OCI-LY7 (cell line): ENCODE measurements around the gene FN1. TPM values are rescaled to one million over a fixed set of nuclear protein-coding genes. Genes with fewer than 3 reads are reported as not detected.

Source experiments
- BruUV-seq: library from RNA; stranded (reverse); fragments of 400-500 nt; replicated peaks from 2 replicates; lab custom pipeline; 2021; lab: Mats Ljungman, UMichigan
- CTCF ChIA-PET: fragments of 300-600 bp; sonication (Branson Sonifier 250); formaldehyde crosslinking; loops from one replicate; lab custom pipeline; 2022; ENCODE audit warnings: antibody characterized with exemption; ENCODE audit not compliant: unreplicated experiment; lab: Charles Lee
- POLR2A ChIA-PET: fragments of 300-600 bp; sonication (Branson Sonifier 250); formaldehyde crosslinking; loops from one replicate; lab custom pipeline; 2022; ENCODE audit warnings: antibody characterized with exemption; lab: Charles Lee
- DNase-seq: peaks from one replicate; pipeline ENCODE4 v3.0.0-alpha.2; 2015; ENCODE audit warnings: low spot score
- H2AFZ ChIP-seq: fragments of 200-600 bp; sonication (generic), shearing (Covaris generic); 2 replicates; pipeline ENCODE4 v1.6.1; 2014; ENCODE audit warnings: mild to moderate bottlenecking, antibody characterized with exemption, low read length, moderate library complexity
- H3K27ac ChIP-seq: fragments of 200-600 bp; sonication (generic); 2 replicates; pipeline ENCODE4 v1.5.1; 2014; ENCODE audit warnings: mixed run types, low read depth, mild to moderate bottlenecking, moderate library complexity, low read length, inconsistent platforms; ENCODE audit not compliant: poor library complexity, severe bottlenecking
- H3K36me3 ChIP-seq: fragments of 200-600 bp; sonication (generic); 2 replicates; pipeline ENCODE4 v1.6.1; 2014; ENCODE audit warnings: mild to moderate bottlenecking, antibody characterized with exemption, low read length, moderate library complexity, mixed read lengths; ENCODE audit not compliant: insufficient read depth
- H3K4me1 ChIP-seq: fragments of 200-600 bp; sonication (generic); 2 replicates; pipeline ENCODE4 v1.5.1; 2014; ENCODE audit warnings: mild to moderate bottlenecking, low read length; ENCODE audit not compliant: insufficient read depth, poor library complexity, severe bottlenecking
- H3K4me2 ChIP-seq: fragments of 200-600 bp; sonication (generic); 2 replicates; pipeline ENCODE4 v1.6.1; 2014; ENCODE audit warnings: mild to moderate bottlenecking, low read length
- H3K4me3 ChIP-seq: fragments of 200-600 bp; sonication (generic); 2 replicates; pipeline ENCODE4 v1.5.1; 2014; ENCODE audit warnings: mild to moderate bottlenecking, low read depth, low read length; ENCODE audit not compliant: poor library complexity, severe bottlenecking
- H3K79me2 ChIP-seq: fragments of 200-600 bp; sonication (generic); 2 replicates; pipeline ENCODE4 v1.6.1; 2016; ENCODE audit warnings: low read depth, mild to moderate bottlenecking, low read length, moderate library complexity, mixed read lengths; ENCODE audit not compliant: insufficient read depth
- H3K9me2 ChIP-seq: fragments of 200-600 bp; sonication (generic); 2 replicates; pipeline ENCODE4 v1.6.1; 2016; ENCODE audit warnings: mild to moderate bottlenecking, low read length, mixed read lengths; ENCODE audit not compliant: insufficient read depth
- H3K9me3 ChIP-seq: fragments of 200-600 bp; sonication (generic); 2 replicates; pipeline ENCODE4 v1.6.1; 2014; ENCODE audit warnings: mild to moderate bottlenecking, mixed run types, low read length, mixed read lengths
- H4K20me1 ChIP-seq: fragments of 200-600 bp; sonication (generic); 2 replicates; pipeline ENCODE4 v1.6.1; 2014; ENCODE audit warnings: mild to moderate bottlenecking, antibody characterized with exemption, low read length, moderate library complexity, mixed read lengths; ENCODE audit not compliant: insufficient read depth
- EZH2phosphoT487 ChIP-seq: fragments of 200-600 bp; sonication (generic); IDR thresholded peaks from 2 replicates; pipeline ENCODE4 v1.6.1; 2018; ENCODE audit warnings: low read depth, borderline replicate concordance, mild to moderate bottlenecking, mixed run types, antibody characterized with exemption, low read length, moderate library complexity, mixed read lengths
- intact Hi-C: fragments of 100-400 bp; cut with micrococcal nuclease; formaldehyde crosslinking; loops from one replicate; pipeline ENCODE4 v1.10.0; 2022; ENCODE audit not compliant: unreplicated experiment
- total RNA-seq, 2 experiments: library from RNA; depleted of rRNA in 1 of 2; stranded (reverse); fragments of >200 nt in 1 of 2; shearing (Covaris generic) in 1 of 2; gene quantifications; 2 replicates each; pipeline ENCODE4 v1.2.3, GENCODE V29; 2014 to 2022
- TF ChIP-seq, protein P1 (sequence below): fragments of 200-600 bp; sonication (generic); conservative IDR thresholded peaks from 2 replicates; pipeline ENCODE4 v1.5.1; 2014; ENCODE audit warnings: mild to moderate bottlenecking, antibody characterized with exemption, low read length, moderate library complexity, mixed read lengths

The FN1 gene
- total RNA-seq, 2 experiments from 2014 or later = 1.3 TPM; not detected in 1

DNA sequence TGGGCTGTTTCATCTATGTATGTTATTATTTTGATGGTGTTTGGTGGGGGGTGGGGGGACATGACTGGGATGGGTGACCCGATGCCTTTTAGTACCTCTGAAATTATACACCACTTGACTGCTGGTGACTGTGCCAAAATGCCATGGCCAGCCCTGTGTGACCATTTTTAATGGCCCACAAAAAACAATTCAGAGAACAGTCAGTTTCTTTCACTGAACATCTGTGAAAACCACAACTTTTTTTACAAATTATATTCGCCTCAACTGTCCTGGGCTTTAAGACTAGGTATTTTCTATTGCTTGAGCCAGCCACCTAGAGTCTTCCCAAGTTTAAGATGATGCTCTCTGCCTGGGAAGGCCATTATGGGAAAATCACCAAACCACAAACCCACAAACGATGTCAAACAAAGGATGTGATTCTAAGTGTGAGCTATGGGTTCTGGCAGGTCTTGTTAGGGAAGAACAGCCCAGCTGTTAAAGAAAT, 33.9 kb downstream of the FN1 start:
- intact Hi-C loops = no loop called here
- no peaks in the 10 kb centered on the region for H3K79me2 ChIP-seq
- no TSS peak for BruUV-seq
- POLR2A ChIA-PET = interaction anchor here (0.6 kb wide), 1 partner anchor 12 kb away, joined by 5 read pairs; no protein-coding TSS in a partner anchor
- no peak for TF ChIP-seq EZH2phosphoT487
- H3K36me3 ChIP-seq = no peaks in the 10 kb centered on the region
- H3K4me3 ChIP-seq = no peak overlapping the region
- H4K20me1 ChIP-seq = no peaks in the 10 kb centered on the region
- CTCF ChIA-PET = no interaction called here
- no peaks in the 10 kb centered on the region for H3K9me3 ChIP-seq
- no peaks in the 10 kb centered on the region for H3K9me2 ChIP-seq
- no peak overlapping the region for H3K4me2 ChIP-seq
- no peak overlapping the region for H3K27ac ChIP-seq
- no peak overlapping the region for H2AFZ ChIP-seq
- H3K4me1 ChIP-seq = no peaks in the 10 kb centered on the region
- DNase-seq = no peak

DNA sequence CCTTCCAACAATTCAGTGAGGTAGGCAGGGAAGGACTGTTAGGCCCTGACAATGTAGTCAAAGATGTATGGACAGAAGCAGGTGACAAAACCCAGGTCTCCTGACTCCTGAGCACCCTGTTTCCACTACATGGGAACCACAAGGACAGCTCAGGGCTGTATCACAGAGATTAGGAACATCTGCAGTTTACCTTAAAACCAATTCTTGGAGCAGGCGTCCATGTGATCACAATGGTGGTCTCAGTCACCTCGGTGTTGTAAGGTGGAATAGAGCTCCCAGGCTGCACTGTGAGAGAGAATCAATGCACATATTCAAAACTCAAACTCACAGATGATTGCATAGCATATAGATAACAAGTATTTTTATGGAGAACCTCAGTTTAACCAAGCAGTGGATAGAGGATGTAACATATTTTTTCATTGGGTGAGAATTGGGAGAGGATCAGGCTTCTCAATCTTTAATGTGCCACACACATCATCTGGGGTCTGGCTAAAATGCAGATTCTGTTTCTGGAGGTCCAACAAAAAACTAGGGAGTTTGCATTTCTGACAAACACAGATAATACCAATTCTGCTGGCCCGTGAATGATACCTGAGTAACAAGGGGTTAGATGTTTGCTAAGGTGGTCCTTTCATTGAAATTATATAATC, 36.7 kb downstream of the FN1 start:
- ChIA-PET CTCF (no interaction called here), POLR2A (no interaction called here)
- H3K27ac ChIP-seq = no peak overlapping the region
- H3K9me3 ChIP-seq = no peaks in the 10 kb centered on the region
- H4K20me1 ChIP-seq = no peaks in the 10 kb centered on the region
- H2AFZ ChIP-seq = no peak overlapping the region
- no peak overlapping the region for H3K4me3 ChIP-seq
- H3K9me2 ChIP-seq = no peaks in the 10 kb centered on the region
- BruUV-seq = no TSS peak
- H3K79me2 ChIP-seq = no peaks in the 10 kb centered on the region
- DNase-seq = no peak
- intact Hi-C loops = no loop called here
- TF ChIP-seq, protein P1, sequence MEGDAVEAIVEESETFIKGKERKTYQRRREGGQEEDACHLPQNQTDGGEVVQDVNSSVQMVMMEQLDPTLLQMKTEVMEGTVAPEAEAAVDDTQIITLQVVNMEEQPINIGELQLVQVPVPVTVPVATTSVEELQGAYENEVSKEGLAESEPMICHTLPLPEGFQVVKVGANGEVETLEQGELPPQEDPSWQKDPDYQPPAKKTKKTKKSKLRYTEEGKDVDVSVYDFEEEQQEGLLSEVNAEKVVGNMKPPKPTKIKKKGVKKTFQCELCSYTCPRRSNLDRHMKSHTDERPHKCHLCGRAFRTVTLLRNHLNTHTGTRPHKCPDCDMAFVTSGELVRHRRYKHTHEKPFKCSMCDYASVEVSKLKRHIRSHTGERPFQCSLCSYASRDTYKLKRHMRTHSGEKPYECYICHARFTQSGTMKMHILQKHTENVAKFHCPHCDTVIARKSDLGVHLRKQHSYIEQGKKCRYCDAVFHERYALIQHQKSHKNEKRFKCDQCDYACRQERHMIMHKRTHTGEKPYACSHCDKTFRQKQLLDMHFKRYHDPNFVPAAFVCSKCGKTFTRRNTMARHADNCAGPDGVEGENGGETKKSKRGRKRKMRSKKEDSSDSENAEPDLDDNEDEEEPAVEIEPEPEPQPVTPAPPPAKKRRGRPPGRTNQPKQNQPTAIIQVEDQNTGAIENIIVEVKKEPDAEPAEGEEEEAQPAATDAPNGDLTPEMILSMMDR = no peak
- no peak for TF ChIP-seq EZH2phosphoT487
- no peak overlapping the region for H3K4me2 ChIP-seq
- H3K36me3 ChIP-seq = no peaks in the 10 kb centered on the region
- no peaks in the 10 kb centered on the region for H3K4me1 ChIP-seq

DNA sequence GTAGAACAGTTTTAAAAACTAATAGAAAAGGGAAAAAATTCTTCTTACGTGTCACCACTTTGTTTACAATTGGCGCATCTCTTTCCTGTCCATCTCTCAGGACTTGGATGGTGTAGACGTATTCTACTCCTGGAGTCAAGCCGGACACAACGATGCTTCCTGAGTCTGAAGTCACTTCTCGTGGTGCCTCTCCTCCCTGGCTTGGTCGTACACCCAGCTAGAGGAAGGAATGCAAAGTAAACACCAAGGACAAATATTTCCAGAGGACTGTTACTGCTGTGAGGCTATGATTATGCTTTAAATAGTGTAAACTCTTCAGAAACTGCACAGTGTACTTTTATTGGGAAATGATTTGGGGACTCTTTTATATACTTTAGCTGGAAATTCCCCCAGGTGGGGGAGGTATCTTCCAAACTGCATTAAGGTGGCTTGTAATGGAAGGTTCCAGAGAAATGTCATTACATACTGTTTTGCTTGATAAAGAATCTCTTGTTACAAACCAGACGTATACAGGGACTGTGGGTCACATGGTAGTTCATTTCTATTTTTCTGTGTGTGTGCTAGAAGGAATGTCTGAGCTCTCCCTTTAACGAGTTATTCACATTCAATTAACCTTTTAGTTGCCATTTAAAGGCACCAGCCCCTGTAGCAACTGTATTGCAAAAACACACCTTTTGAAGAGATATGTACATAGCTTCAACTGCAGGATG, 38.1 kb downstream of the FN1 start:
- CTCF ChIA-PET = no interaction called here
- H3K27ac ChIP-seq = no peak overlapping the region
- H3K79me2 ChIP-seq = no peaks in the 10 kb centered on the region
- no peak overlapping the region for H3K4me3 ChIP-seq
- no TSS peak for BruUV-seq
- H3K9me3 ChIP-seq = no peaks in the 10 kb centered on the region
- H3K4me1 ChIP-seq = no peaks in the 10 kb centered on the region
- no peak overlapping the region for H2AFZ ChIP-seq
- H4K20me1 ChIP-seq = no peaks in the 10 kb centered on the region
- H3K4me2 ChIP-seq = no peak overlapping the region
- no peaks in the 10 kb centered on the region for H3K36me3 ChIP-seq
- no peaks in the 10 kb centered on the region for H3K9me2 ChIP-seq
- no peak for DNase-seq
- POLR2A ChIA-PET = no interaction called here
- intact Hi-C loops = no loop called here
- TF ChIP-seq, protein P1 = no peak
- TF ChIP-seq EZH2phosphoT487 = no peak
